GM12891 (cell line): ENCODE data around the gene LILRB5.

Experiments used
- POLR2A ChIP-seq: IDR thresholded peaks from 2 replicates; pipeline ENCODE4 v1.6.1; 2011; ENCODE audit warnings: low read depth, low read length, control low read depth
- POLR2AphosphoS5 ChIP-seq: IDR thresholded peaks from 2 replicates; pipeline ENCODE4 v1.6.1; 2011; ENCODE audit warnings: low read depth, low read length, control low read depth

- no peak for TF ChIP-seq POLR2A
- no peak for TF ChIP-seq POLR2AphosphoS5
Measured at GRCh38 chr19:54298357-54299125, 41.5 kb upstream of the LILRB5 start.
